Smooth muscle cell (in vitro differentiated cells): ENCODE data around the gene ECI1. TPM values are rescaled to one million over a fixed set of nuclear protein-coding genes. Genes with fewer than 3 reads are reported as not detected.

Experiments used
- DNase-seq: peaks from one replicate; lab custom pipeline; 2025; ENCODE audit not compliant: unreplicated experiment; lab: John Stamatoyannopoulos, UW
- H2AFZ ChIP-seq: fragments of 200-600 bp; sonication (generic); 2 replicates; pipeline ENCODE4 v1.6.0; 2016; ENCODE audit warnings: antibody characterized with exemption, low read depth, mild to moderate bottlenecking
- H3F3A ChIP-seq: fragments of 200-600 bp; sonication (generic); 2 replicates; pipeline ENCODE4 v1.6.0; 2017; ENCODE audit warnings: antibody characterized with exemption, low read depth
- H3K27ac ChIP-seq: fragments of 200-600 bp; sonication (generic); 2 replicates; pipeline ENCODE4 v1.5.1; 2016; ENCODE audit warnings: low read depth, mild to moderate bottlenecking
- H3K27me3 ChIP-seq: fragments of 200-600 bp; sonication (generic); 2 replicates; pipeline ENCODE4 v1.6.1; 2016; ENCODE audit warnings: low read depth, mild to moderate bottlenecking
- H3K36me3 ChIP-seq: fragments of 200-600 bp; sonication (generic); 2 replicates; pipeline ENCODE4 v1.5.1; 2016; ENCODE audit warnings: low read depth
- H3K4me1 ChIP-seq: fragments of 200-600 bp; sonication (generic); 2 replicates; pipeline ENCODE4 v1.5.1; 2016; ENCODE audit warnings: low read depth
- H3K4me2 ChIP-seq: fragments of 200-600 bp; sonication (generic); 2 replicates; pipeline ENCODE4 v1.6.0; 2016; ENCODE audit warnings: mild to moderate bottlenecking
- H3K4me3 ChIP-seq: fragments of 200-600 bp; sonication (generic); 2 replicates; pipeline ENCODE4 v1.5.1; 2016; ENCODE audit warnings: mild to moderate bottlenecking
- H3K79me2 ChIP-seq: fragments of 200-600 bp; sonication (generic); 2 replicates; pipeline ENCODE4 v1.6.0; 2016; ENCODE audit warnings: low read depth, mild to moderate bottlenecking
- H3K9ac ChIP-seq: fragments of 200-600 bp; sonication (generic); 2 replicates; pipeline ENCODE4 v1.6.0; 2016; ENCODE audit warnings: low read depth
- H3K9me3 ChIP-seq: fragments of 200-600 bp; sonication (generic); replicated peaks from 2 replicates; pipeline ENCODE4 v1.5.1; 2016; ENCODE audit warnings: low read depth
- H4K20me1 ChIP-seq: fragments of 200-600 bp; sonication (generic); 2 replicates; pipeline ENCODE4 v1.6.0; 2016; ENCODE audit warnings: low read depth
- CTCF ChIP-seq: fragments of 200-600 bp; sonication (generic); IDR thresholded peaks from 2 replicates; pipeline ENCODE4 v1.5.1; 2017; ENCODE audit warnings: borderline replicate concordance, mild to moderate bottlenecking, antibody characterized with exemption; ENCODE audit not compliant: insufficient read depth, poor library complexity, severe bottlenecking
- WGBS: methylation state at CpG from one replicate; pipeline ENCODE4 v1.1.7; 2016; ENCODE audit warnings: low lambda C conversion rate; 5-methylcytosine and 5-hydroxymethylcytosine counted together
- polyA plus RNA-seq: library from polyadenylated mRNA; unstranded; fragments of >200 nt; fragmentation: Nextera tagmentation; extraction: Ambion mirVana; gene quantifications from 2 replicates; pipeline ENCODE4 v1.2.1, GENCODE V29; 2016
- total RNA-seq: library from RNA; depleted of rRNA; stranded (reverse); fragments of >200 nt; gene quantifications from 2 replicates; pipeline ENCODE4 v1.2.3, GENCODE V29; 2014

Gene ECI1
- total and polyA plus RNA-seq, 2 experiments from 2014 or later: 45.7 to 86.9 TPM

GRCh38 chr16:2230376-2230775 is 21.0 kb downstream of the ECI1 start:
- Histone ChIP-seq H3K36me3 (no peaks in the 10 kb centered on the region), H3K4me3 (no peak overlapping the region), H3K27me3 (no peaks in the 10 kb centered on the region), H4K20me1 (peaks cover 78% of the 10 kb centered on the region), H3K4me2 (no peak overlapping the region), H3K9me3 (no peaks in the 10 kb centered on the region), H3F3A (no peaks in the 10 kb centered on the region), H3K9ac (no peak overlapping the region), H3K4me1 (no peaks in the 10 kb centered on the region), H2AFZ (no peak overlapping the region), H3K79me2 (peaks cover 33% of the 10 kb centered on the region), H3K27ac (no peak overlapping the region)
- WGBS: 97% methylated on average over 8 of the region's 13 CpGs
- DNase-seq: no peak
- no peak for TF ChIP-seq CTCF

GRCh38 chr16:2229632-2230250 is 21.6 kb downstream of the ECI1 start:
- H3K27ac ChIP-seq: no peak overlapping the region
- H3K4me2 ChIP-seq: no peak overlapping the region
- H3K4me3 ChIP-seq: no peak overlapping the region
- no peaks in the 10 kb centered on the region for H3K9me3 ChIP-seq
- TF ChIP-seq CTCF: no peak
- peaks cover under 1% of the 10 kb centered on the region for H3K4me1 ChIP-seq
- H3K9ac ChIP-seq: no peak overlapping the region
- 95% methylated on average over 22 of the region's 23 CpGs for WGBS
- no peak for DNase-seq
- no peak overlapping the region for H2AFZ ChIP-seq
- H3K36me3 ChIP-seq: no peaks in the 10 kb centered on the region
- peaks cover 40% of the 10 kb centered on the region for H3K79me2 ChIP-seq
- H4K20me1 ChIP-seq: peaks cover 75% of the 10 kb centered on the region
- H3F3A ChIP-seq: no peaks in the 10 kb centered on the region
- no peaks in the 10 kb centered on the region for H3K27me3 ChIP-seq

GRCh38 chr16:2229091-2229490 is 22.3 kb downstream of the ECI1 start:
- H3K9ac ChIP-seq: no peak overlapping the region
- H3F3A ChIP-seq: no peaks in the 10 kb centered on the region
- H3K4me2 ChIP-seq: no peak overlapping the region
- peaks cover 6% of the 10 kb centered on the region for H3K4me1 ChIP-seq
- peaks cover 77% of the 10 kb centered on the region for H4K20me1 ChIP-seq
- peaks cover 46% of the 10 kb centered on the region for H3K79me2 ChIP-seq
- H3K9me3 ChIP-seq: no peaks in the 10 kb centered on the region
- no peaks in the 10 kb centered on the region for H3K36me3 ChIP-seq
- H3K27ac ChIP-seq: no peak overlapping the region
- no peak overlapping the region for H2AFZ ChIP-seq
- H3K27me3 ChIP-seq: no peaks in the 10 kb centered on the region
- no peak for DNase-seq
- no peak overlapping the region for H3K4me3 ChIP-seq
- WGBS: 95% methylated on average over 12 of the region's 12 CpGs
- TF ChIP-seq CTCF: no peak
